HEK293 (cell line): ENCODE data around the gene NSUN3.

Experiments used
- ATF2 ChIP-seq: fragments of 450-650 bp; formaldehyde crosslinking; IDR thresholded peaks from 2 replicates; pipeline ENCODE4 v1.5.1; 2016; ENCODE audit warnings: missing biosample characterization, missing genetic modification characterization, low read depth
- EGR2 ChIP-seq: fragments of 450-650 bp; formaldehyde crosslinking; IDR thresholded peaks from 2 replicates; pipeline ENCODE4 v1.5.1; 2016; ENCODE audit warnings: low read depth, missing biosample characterization, missing genetic modification characterization
- ELK4 ChIP-seq: IDR thresholded peaks from 2 replicates; pipeline ENCODE4 v1.6.1; 2011; ENCODE audit warnings: mild to moderate bottlenecking, low read depth, low read length, borderline replicate concordance
- GFI1B ChIP-seq: fragments of 450-650 bp; formaldehyde crosslinking; IDR thresholded peaks from 2 replicates; pipeline ENCODE4 v1.5.1; 2016; ENCODE audit warnings: missing biosample characterization, missing genetic modification characterization
- PRDM6 ChIP-seq: fragments of 450-650 bp; formaldehyde crosslinking; IDR thresholded peaks from 2 replicates; pipeline ENCODE4 v1.5.1; 2017; ENCODE audit warnings: missing biosample characterization, missing genetic modification characterization
- RBAK ChIP-seq: fragments of 450-650 bp; formaldehyde crosslinking; IDR thresholded peaks from 2 replicates; pipeline ENCODE4 v1.5.1; 2016; ENCODE audit warnings: missing biosample characterization, missing genetic modification characterization
- TSHZ1 ChIP-seq: fragments of 450-650 bp; formaldehyde crosslinking; IDR thresholded peaks from 2 replicates; pipeline ENCODE4 v1.5.1; 2016; ENCODE audit warnings: missing biosample characterization, missing genetic modification characterization, borderline replicate concordance
- WT1 ChIP-seq: fragments of 450-650 bp; formaldehyde crosslinking; IDR thresholded peaks from 2 replicates; pipeline ENCODE4 v1.5.1; 2016; ENCODE audit warnings: missing biosample characterization, missing genetic modification characterization
- YY1 ChIP-seq: fragments of 450-650 bp; formaldehyde crosslinking; IDR thresholded peaks from 2 replicates; pipeline ENCODE4 v1.5.1; 2018; ENCODE audit warnings: missing biosample characterization, missing genetic modification characterization
- ZBTB20 ChIP-seq: fragments of 450-650 bp; formaldehyde crosslinking; IDR thresholded peaks from 2 replicates; pipeline ENCODE4 v1.5.1; 2016; ENCODE audit warnings: missing biosample characterization, missing genetic modification characterization
- ZFHX2 ChIP-seq: fragments of 450-650 bp; formaldehyde crosslinking; conservative IDR thresholded peaks from 2 replicates; pipeline ENCODE4 v1.5.1; 2016; ENCODE audit warnings: missing biosample characterization, missing genetic modification characterization
- ZNF146 ChIP-seq: fragments of 450-650 bp; formaldehyde crosslinking; IDR thresholded peaks from 2 replicates; pipeline ENCODE4 v1.5.1; 2016; ENCODE audit warnings: missing biosample characterization, missing genetic modification characterization
- ZNF155 ChIP-seq: fragments of 450-650 bp; formaldehyde crosslinking; IDR thresholded peaks from 2 replicates; pipeline ENCODE4 v1.5.1; 2016; ENCODE audit warnings: missing biosample characterization, missing genetic modification characterization
- ZNF221 ChIP-seq: fragments of 450-650 bp; formaldehyde crosslinking; IDR thresholded peaks from 2 replicates; pipeline ENCODE4 v1.5.1; 2017; ENCODE audit warnings: missing biosample characterization, missing genetic modification characterization, borderline replicate concordance
- ZNF23 ChIP-seq: fragments of 450-650 bp; formaldehyde crosslinking; IDR thresholded peaks from 2 replicates; pipeline ENCODE4 v1.5.1; 2016; ENCODE audit warnings: missing biosample characterization, missing genetic modification characterization, borderline replicate concordance
- ZNF26 ChIP-seq: fragments of 450-650 bp; formaldehyde crosslinking; IDR thresholded peaks from 2 replicates; pipeline ENCODE4 v1.5.1; 2016; ENCODE audit warnings: missing biosample characterization, missing genetic modification characterization
- ZNF335 ChIP-seq: fragments of 450-650 bp; formaldehyde crosslinking; conservative IDR thresholded peaks from 2 replicates; pipeline ENCODE4 v1.5.1; 2016; ENCODE audit warnings: missing biosample characterization, missing genetic modification characterization
- ZNF433 ChIP-seq: fragments of 450-650 bp; formaldehyde crosslinking; IDR thresholded peaks from 2 replicates; pipeline ENCODE4 v1.5.1; 2016; ENCODE audit warnings: missing biosample characterization, missing genetic modification characterization, low read depth
- ZNF473 ChIP-seq: fragments of 450-650 bp; formaldehyde crosslinking; IDR thresholded peaks from 2 replicates; pipeline ENCODE4 v1.5.1; 2017; ENCODE audit warnings: missing biosample characterization, missing genetic modification characterization
- ZNF48 ChIP-seq: fragments of 450-650 bp; formaldehyde crosslinking; IDR thresholded peaks from 2 replicates; pipeline ENCODE4 v1.5.1; 2016; ENCODE audit warnings: missing biosample characterization, missing genetic modification characterization
- ZNF488 ChIP-seq: fragments of 450-650 bp; formaldehyde crosslinking; IDR thresholded peaks from 2 replicates; pipeline ENCODE4 v1.5.1; 2016; ENCODE audit warnings: missing biosample characterization, missing genetic modification characterization
- ZNF529 ChIP-seq: fragments of 450-650 bp; formaldehyde crosslinking; IDR thresholded peaks from 2 replicates; pipeline ENCODE4 v1.5.1; 2017; ENCODE audit warnings: missing genetic modification characterization, missing biosample characterization; ENCODE audit not compliant: insufficient replicate concordance
- ZNF549 ChIP-seq: fragments of 450-650 bp; IDR thresholded peaks from 2 replicates; pipeline ENCODE4 v1.5.1; 2018; ENCODE audit warnings: missing biosample characterization, missing genetic modification characterization, mild to moderate bottlenecking, inconsistent platforms, moderate library complexity
- ZNF580 ChIP-seq: fragments of 450-650 bp; formaldehyde crosslinking; IDR thresholded peaks from 2 replicates; pipeline ENCODE4 v1.5.1; 2016; ENCODE audit warnings: missing biosample characterization, missing genetic modification characterization
- ZNF610 ChIP-seq: fragments of 450-650 bp; formaldehyde crosslinking; IDR thresholded peaks from 2 replicates; pipeline ENCODE4 v1.5.1; 2016; ENCODE audit warnings: missing biosample characterization, missing genetic modification characterization, borderline replicate concordance
- ZNF670 ChIP-seq: fragments of 450-650 bp; formaldehyde crosslinking; IDR thresholded peaks from 2 replicates; pipeline ENCODE4 v1.5.1; 2016; ENCODE audit warnings: missing biosample characterization, missing genetic modification characterization, low read depth
- ZNF677 ChIP-seq: fragments of 450-650 bp; IDR thresholded peaks from 2 replicates; pipeline ENCODE4 v1.5.0; 2018; ENCODE audit warnings: missing biosample characterization, mild to moderate bottlenecking, missing genetic modification characterization, moderate library complexity
- ZNF747 ChIP-seq: fragments of 450-650 bp; formaldehyde crosslinking; IDR thresholded peaks from 2 replicates; pipeline ENCODE4 v1.5.1; 2016; ENCODE audit warnings: missing biosample characterization, missing genetic modification characterization
- ZSCAN30 ChIP-seq: fragments of 450-650 bp; IDR thresholded peaks from 2 replicates; pipeline ENCODE4 v1.5.1; 2018; ENCODE audit warnings: missing biosample characterization, mild to moderate bottlenecking, missing genetic modification characterization, moderate library complexity

NSUN3 gene

GRCh38 chr3:94159062-94159828, 96.4 kb downstream of the NSUN3 start (continued):
- 0 out of 2 replicates have a peak, but pooled peaks have one; percentile 33 for TF ChIP-seq ATF2 (tag by site-specific recombination)
- no peak for TF ChIP-seq ZSCAN30
- no peak for TF ChIP-seq ZNF747 (tag by site-specific recombination)
- TF ChIP-seq TSHZ1 (tag by site-specific recombination), result no peak
- no peak for TF ChIP-seq ZNF580
- TF ChIP-seq RBAK, result no peak
- no peak for TF ChIP-seq ZNF23
- TF ChIP-seq ZNF433 (tag by site-specific recombination), result no peak
- TF ChIP-seq ZNF549, result no peak
- TF ChIP-seq ZNF335 (tag by site-specific recombination), result peak; percentile 92
- TF ChIP-seq ZNF488 (tag by site-specific recombination), result no peak
- 0 out of 2 replicates have a peak, but pooled peaks have one; percentile 19 for TF ChIP-seq ZBTB20 (tag by site-specific recombination)
- no peak for TF ChIP-seq ZNF155 (tag by site-specific recombination)
- no peak for TF ChIP-seq ZNF529
- TF ChIP-seq ZFHX2, result no peak
- TF ChIP-seq ELK4, result no peak
- TF ChIP-seq YY1 (tag by site-specific recombination), result no peak
- no peak for TF ChIP-seq ZNF677 (tag by site-specific recombination)
- no peak for TF ChIP-seq ZNF48
- peak; percentile 72 for TF ChIP-seq WT1
- no peak for TF ChIP-seq EGR2 (tag by site-specific recombination)
- TF ChIP-seq PRDM6, result peak; percentile 96
- TF ChIP-seq ZNF26, result no peak
- no peak for TF ChIP-seq ZNF670 (tag by site-specific recombination)
- no peak for TF ChIP-seq ZNF221
- no peak for TF ChIP-seq ZNF610 (tag by site-specific recombination)
- TF ChIP-seq GFI1B (tag by site-specific recombination), result peak; percentile 52; the same call in 1 of the 2 replicates
- no peak for TF ChIP-seq ZNF146
- no peak for TF ChIP-seq ZNF473 (tag by site-specific recombination)
